ENCODE measurements around the gene RPSA. TPM values are rescaled to one million over a fixed set of nuclear protein-coding genes. Genes with fewer than 3 reads are reported as not detected.

RPSA gene
- total RNA-seq, 1 donor from 2014 or later = 1,935 TPM

DNA sequence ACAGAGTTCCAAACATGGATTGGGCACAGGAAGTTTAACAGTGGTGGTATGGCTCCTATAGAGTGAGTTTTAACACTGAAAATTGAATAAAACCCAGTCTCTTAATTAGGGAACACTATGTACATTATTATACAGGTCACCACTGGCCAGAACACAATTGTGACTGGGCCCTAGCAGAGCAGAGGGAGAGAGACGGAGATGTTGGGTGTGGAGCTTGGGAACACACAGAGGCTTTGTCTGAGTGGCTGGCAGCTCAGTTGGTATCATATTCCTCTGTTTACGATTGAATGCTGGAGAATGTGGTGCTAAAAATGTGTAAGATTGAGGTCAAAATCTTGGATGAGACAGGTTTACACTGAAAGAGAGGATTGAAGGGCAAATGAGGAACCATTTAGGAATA, 54.2 kb downstream of the RPSA start:
- Mint-ChIP-seq H3K9me3 (no peaks in the 10 kb centered on the region), H3K36me3 (ENCODE audit: low read depth) (no peaks in the 10 kb centered on the region), H3K4me3 (no peak overlapping the region), H3K27ac (no peak overlapping the region), H3K4me1 (no peaks in the 10 kb centered on the region), H3K27me3 (peaks cover 19% of the 10 kb centered on the region)
- DNase-seq = no peak
- intact Hi-C loops (cut with micrococcal nuclease) = no loop called here

Other genes starting within 250 kb of the RPSA start
- gene XIRP1, start 214.1 kb upstream of the RPSA start, total RNA-seq = 2.7 and 2.9 TPM in 2 replicates
- 0.19 and 0.21 TPM in 2 replicates for gene CX3CR1, start 126.7 kb upstream of the RPSA start, total RNA-seq
- 5.7 and 7.5 TPM in 2 replicates for gene CCR8, start 77.0 kb upstream of the RPSA start, total RNA-seq
- gene SLC25A38, start 23.4 kb upstream of the RPSA start, total RNA-seq = 37.8 and 38.2 TPM in 2 replicates
- gene MOBP, start 61.0 kb downstream of the RPSA start, total RNA-seq = not detected in 2 replicates